Sigmoid colon (tissue), 7 donors: ENCODE measurements around the gene FBXO8. TPM values are rescaled to one million over a fixed set of nuclear protein-coding genes. Genes with fewer than 3 reads are reported as not detected.

Experiments
- DNase-seq: peaks from one replicate; pipeline ENCODE4 v3.0.0-alpha.2; 2019
- H3K27ac ChIP-seq, 4 donors: fragments of 200-600 bp; sonication (generic); one replicate each; pipeline ENCODE4 v1.5.1; 2016 to 2019; ENCODE audit warnings: mild to moderate bottlenecking in 1 of 4
- H3K27me3 ChIP-seq, 3 donors: fragments of 200-600 bp; sonication (generic); one replicate each; pipeline ENCODE4 v1.5.1; 2019; ENCODE audit warnings: mild to moderate bottlenecking in 1 of 3
- H3K36me3 ChIP-seq, 4 donors: fragments of 200-600 bp; sonication (generic); one replicate each; pipeline ENCODE4 v1.5.1; 2016 to 2019
- H3K4me1 ChIP-seq, 4 donors: fragments of 200-600 bp; sonication (generic); one replicate each; pipeline ENCODE4 v1.5.1; 2017 to 2019
- H3K4me3 ChIP-seq, 4 donors: fragments of 200-600 bp; sonication (generic); one replicate each; pipeline ENCODE4 v1.5.1; 2017 to 2019; ENCODE audit warnings: mild to moderate bottlenecking in 2 of 4, moderate library complexity in 1 of 4
- H3K9me3 ChIP-seq, 4 donors: fragments of 200-600 bp in 3 of 4; sonication (generic) in 3 of 4; one replicate each; pipeline versions ENCODE4 v1.5.1 to v1.6.1; 2013 to 2019
- EP300 ChIP-seq, 4 donors: sonication (generic); formaldehyde crosslinking; IDR thresholded peaks; one replicate each; pipeline ENCODE4 v1.6.1; 2017; ENCODE audit warnings: antibody characterized with exemption in 4 of 4
- POLR2A ChIP-seq, 2 donors: fragments of 450-650 bp; IDR thresholded peaks; one replicate each; pipeline ENCODE4 v1.6.1; 2016; ENCODE audit warnings: antibody characterized with exemption in 2 of 2, mild to moderate bottlenecking in 2 of 2, moderate library complexity in 2 of 2
- POLR2AphosphoS5 ChIP-seq, 4 donors: sonication (generic); formaldehyde crosslinking; IDR thresholded peaks; one replicate each; pipeline ENCODE4 v1.6.1; 2017; ENCODE audit warnings: antibody characterized with exemption in 4 of 4
- WGBS, 2 donors: extraction: QIAGEN DNeasy Blood & Tissue Kit; methylation state at CpG; one replicate each; pipeline ENCODE4 v1.1.7; 2013; 5-methylcytosine and 5-hydroxymethylcytosine counted together
- intact Hi-C: fragments of 100-400 bp; cut with DNase I; formaldehyde crosslinking; loops from one replicate; pipeline ENCODE4 v1.15.1; 2023
- polyA plus RNA-seq, 3 donors: library from polyadenylated mRNA; stranded (reverse); fragments of 200-250 nt; gene quantifications; one replicate each; pipeline ENCODE4 v1.2.3, GENCODE V29; 2013
- total RNA-seq, 4 donors: library from RNA; depleted of rRNA; stranded (reverse); fragments of >200 nt; gene quantifications; one replicate each; pipeline ENCODE4 v1.1.0, GENCODE V29; 2016
- TF ChIP-seq, protein P1 (sequence below), 4 experiments: fragments of 450-650 bp in 3 of 4; fragments of 200-600 bp in 1 of 4; IDR thresholded peaks; one replicate each; pipeline ENCODE4 v1.5.1; 2016 to 2019; ENCODE audit warnings: antibody characterized with exemption in 4 of 4, mild to moderate bottlenecking in 3 of 4, moderate library complexity in 2 of 4
- donor health status: healthy with polysubstance abuse.
- donor health status: Bipolar disorder and iron deficiency.
- donor health status: healthy.

The FBXO8 gene
- total and polyA plus RNA-seq, 7 donors: 14.5 to 68.8 (median 42.8) TPM

- TF ChIP-seq, protein P1, sequence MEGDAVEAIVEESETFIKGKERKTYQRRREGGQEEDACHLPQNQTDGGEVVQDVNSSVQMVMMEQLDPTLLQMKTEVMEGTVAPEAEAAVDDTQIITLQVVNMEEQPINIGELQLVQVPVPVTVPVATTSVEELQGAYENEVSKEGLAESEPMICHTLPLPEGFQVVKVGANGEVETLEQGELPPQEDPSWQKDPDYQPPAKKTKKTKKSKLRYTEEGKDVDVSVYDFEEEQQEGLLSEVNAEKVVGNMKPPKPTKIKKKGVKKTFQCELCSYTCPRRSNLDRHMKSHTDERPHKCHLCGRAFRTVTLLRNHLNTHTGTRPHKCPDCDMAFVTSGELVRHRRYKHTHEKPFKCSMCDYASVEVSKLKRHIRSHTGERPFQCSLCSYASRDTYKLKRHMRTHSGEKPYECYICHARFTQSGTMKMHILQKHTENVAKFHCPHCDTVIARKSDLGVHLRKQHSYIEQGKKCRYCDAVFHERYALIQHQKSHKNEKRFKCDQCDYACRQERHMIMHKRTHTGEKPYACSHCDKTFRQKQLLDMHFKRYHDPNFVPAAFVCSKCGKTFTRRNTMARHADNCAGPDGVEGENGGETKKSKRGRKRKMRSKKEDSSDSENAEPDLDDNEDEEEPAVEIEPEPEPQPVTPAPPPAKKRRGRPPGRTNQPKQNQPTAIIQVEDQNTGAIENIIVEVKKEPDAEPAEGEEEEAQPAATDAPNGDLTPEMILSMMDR (IDR thresholded peaks at IDR 0.05): no peak
- no peak for TF ChIP-seq EP300 (IDR thresholded peaks at IDR 0.05)
- no peak for TF ChIP-seq POLR2AphosphoS5 (IDR thresholded peaks at IDR 0.05)
- no peak for TF ChIP-seq POLR2A (IDR thresholded peaks at IDR 0.05)
- Histone ChIP-seq H3K4me3 (no peak overlapping the region), H3K27me3 (no peaks in the 10 kb centered on the region), H3K36me3 (no peaks in the 10 kb centered on the region), H3K27ac (peak overlapping the region in 3 of 4 donors; percentile 37 to 74 (median 70)), H3K4me1 (peaks cover 0 to 67% (median 17%) of the 10 kb centered on the region in 4 donors), H3K9me3 (no peaks in the 10 kb centered on the region)
- 89 to 95% methylated on average over 1 of the region's 1 CpG for WGBS, 2 donors
- DNase-seq: no peak
- intact Hi-C loops: no loop called here
Measured at GRCh38 chr4:174198396-174198795, 85.1 kb downstream of the FBXO8 start.

DNA sequence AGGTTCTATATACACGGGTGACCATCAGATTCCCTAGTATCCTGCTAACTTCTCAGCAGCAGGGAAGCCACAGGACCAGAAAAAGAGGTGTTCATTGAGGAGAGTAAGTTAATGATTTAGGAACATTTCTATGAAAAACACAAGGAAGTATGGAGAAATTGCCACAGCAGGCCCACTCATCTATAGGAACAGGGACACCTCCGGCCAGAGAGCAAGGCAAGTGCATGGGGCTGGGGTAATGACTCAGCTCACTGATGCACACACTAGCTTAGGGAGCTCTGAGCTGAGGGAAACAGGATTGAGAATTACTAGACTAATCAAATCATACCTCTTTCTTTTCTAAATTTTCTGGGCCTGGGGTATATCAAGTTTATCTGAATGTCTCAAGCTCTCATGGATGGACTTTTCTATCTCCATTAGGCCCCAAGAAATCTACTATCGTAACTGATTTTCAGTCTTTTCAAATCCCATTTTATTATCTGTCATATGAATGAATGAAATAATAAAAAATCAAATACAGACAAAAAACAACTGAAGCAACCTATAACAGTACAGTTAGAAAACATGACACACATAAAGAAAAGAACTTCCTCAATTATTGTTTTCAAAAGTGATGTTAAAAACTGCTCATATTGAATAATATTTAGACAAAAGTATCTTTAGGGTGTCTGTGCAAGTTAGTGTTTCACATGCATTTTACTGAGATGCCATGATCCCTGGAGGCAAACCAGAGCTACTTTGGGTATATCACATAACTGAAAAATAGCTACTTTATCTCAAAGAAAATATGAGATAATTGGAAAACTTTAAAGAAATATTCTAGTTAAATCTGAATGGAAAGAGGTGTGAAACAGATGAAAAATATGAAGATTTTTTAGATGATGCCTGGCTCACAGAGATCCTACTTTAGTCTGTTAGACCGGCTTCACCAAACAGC lies 89.8 kb downstream of the FBXO8 start:
- intact Hi-C loops: no loop called here
- Histone ChIP-seq H3K27ac (peak overlapping the region in 2 of 4 donors; percentile 28 to 50), H3K4me3 (no peak overlapping the region), H3K9me3 (no peaks in the 10 kb centered on the region), H3K36me3 (no peaks in the 10 kb centered on the region), H3K27me3 (no peaks in the 10 kb centered on the region), H3K4me1 (peaks cover 0 to 22% (median 4%) of the 10 kb centered on the region in 4 donors)
- TF ChIP-seq POLR2A (IDR thresholded peaks at IDR 0.05) (no peak), EP300 (IDR thresholded peaks at IDR 0.05) (no peak), POLR2AphosphoS5 (IDR thresholded peaks at IDR 0.05) (no peak)
- TF ChIP-seq, protein P1 (IDR thresholded peaks at IDR 0.05): no peak
- 75 to 88% methylated on average over 4 of the region's 4 CpGs for WGBS, 2 donors
- DNase-seq: no peak

- WGBS, 2 donors: 52 to 84% methylated on average over 4 of the region's 4 CpGs
- Histone ChIP-seq H3K4me3 (no peak overlapping the region), H3K36me3 (no peaks in the 10 kb centered on the region), H3K27me3 (no peaks in the 10 kb centered on the region), H3K27ac (no peak overlapping the region), H3K9me3 (no peaks in the 10 kb centered on the region), H3K4me1 (peaks cover 0 to 14% (median 0%) of the 10 kb centered on the region in 4 donors)
- intact Hi-C loops: no loop called here
- no peak for DNase-seq
- TF ChIP-seq, protein P1 (IDR thresholded peaks at IDR 0.05): no peak
- no peak for TF ChIP-seq EP300 (IDR thresholded peaks at IDR 0.05)
- TF ChIP-seq POLR2AphosphoS5 (IDR thresholded peaks at IDR 0.05): no peak
- no peak for TF ChIP-seq POLR2A (IDR thresholded peaks at IDR 0.05)
Measured at GRCh38 chr4:174192943-174193342, 90.5 kb downstream of the FBXO8 start.

DNA sequence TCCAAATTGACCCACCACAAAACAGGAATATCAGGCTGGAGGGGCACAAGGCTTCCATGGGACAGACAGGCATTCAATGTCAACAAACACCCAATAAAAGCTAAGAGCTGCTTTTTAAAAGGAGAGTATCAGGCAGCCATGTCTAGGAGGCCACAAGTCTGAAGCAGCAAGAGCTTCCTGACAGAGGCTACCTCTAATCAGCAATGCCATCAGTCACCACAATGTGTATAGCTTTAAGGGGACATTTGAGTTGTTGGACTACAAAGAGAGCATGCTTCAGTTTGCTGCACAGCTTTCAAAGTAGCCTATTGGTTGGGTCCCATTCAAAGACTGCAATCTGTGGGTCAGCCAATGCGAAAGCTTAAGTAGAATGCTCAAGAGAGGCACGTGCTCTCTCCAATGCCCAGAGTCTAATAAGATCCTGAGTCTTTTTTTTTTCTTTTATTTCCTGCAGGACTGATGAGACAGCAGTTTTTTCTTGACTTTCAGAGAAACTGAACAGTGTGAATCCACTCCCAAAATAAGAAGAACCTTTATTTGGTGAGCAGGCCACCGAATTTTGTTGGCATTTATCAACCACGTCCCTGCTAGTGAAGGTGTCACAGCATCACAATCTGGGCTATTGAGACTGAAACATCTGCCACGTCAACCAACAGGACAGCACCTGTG lies 92.5 kb downstream of the FBXO8 start:
- 78 to 87% methylated on average over 5 of the region's 5 CpGs for WGBS, 2 donors
- intact Hi-C loops: no loop called here
- no peak overlapping the region for H3K4me3 ChIP-seq
- no peaks in the 10 kb centered on the region for H3K27me3 ChIP-seq
- TF ChIP-seq, protein P1 (IDR thresholded peaks at IDR 0.05): no peak
- no peak for TF ChIP-seq POLR2A (IDR thresholded peaks at IDR 0.05)
- TF ChIP-seq EP300 (IDR thresholded peaks at IDR 0.05): no peak
- no peak for TF ChIP-seq POLR2AphosphoS5 (IDR thresholded peaks at IDR 0.05)
- DNase-seq: no peak
- H3K4me1 ChIP-seq: peaks cover 0 to 9% (median 0%) of the 10 kb centered on the region in 4 donors
- no peaks in the 10 kb centered on the region for H3K36me3 ChIP-seq
- no peak overlapping the region for H3K27ac ChIP-seq
- no peaks in the 10 kb centered on the region for H3K9me3 ChIP-seq
